22Rv1 (cell line): ENCODE measurements around the gene SLC2A5.

Source experiments
- H3K27ac ChIP-seq: fragments of 450-650 bp; 2 replicates; pipeline ENCODE4 v1.5.1; 2017
- CTCF ChIP-seq: fragments of 450-650 bp; IDR thresholded peaks from 2 replicates; pipeline ENCODE4 v1.5.1; 2017; ENCODE audit warnings: mild to moderate bottlenecking
- ZFX ChIP-seq: fragments of 450-650 bp; IDR thresholded peaks from 2 replicates; pipeline ENCODE4 v1.6.1; 2017; ENCODE audit warnings: antibody characterized with exemption, borderline replicate concordance

The SLC2A5 gene

GRCh38 chr1:9066945-9067807, 2.3 kb downstream of the SLC2A5 start:
- H3K27ac ChIP-seq: no peak overlapping the region
- no peak for TF ChIP-seq ZFX
- TF ChIP-seq CTCF: no peak

DNA sequence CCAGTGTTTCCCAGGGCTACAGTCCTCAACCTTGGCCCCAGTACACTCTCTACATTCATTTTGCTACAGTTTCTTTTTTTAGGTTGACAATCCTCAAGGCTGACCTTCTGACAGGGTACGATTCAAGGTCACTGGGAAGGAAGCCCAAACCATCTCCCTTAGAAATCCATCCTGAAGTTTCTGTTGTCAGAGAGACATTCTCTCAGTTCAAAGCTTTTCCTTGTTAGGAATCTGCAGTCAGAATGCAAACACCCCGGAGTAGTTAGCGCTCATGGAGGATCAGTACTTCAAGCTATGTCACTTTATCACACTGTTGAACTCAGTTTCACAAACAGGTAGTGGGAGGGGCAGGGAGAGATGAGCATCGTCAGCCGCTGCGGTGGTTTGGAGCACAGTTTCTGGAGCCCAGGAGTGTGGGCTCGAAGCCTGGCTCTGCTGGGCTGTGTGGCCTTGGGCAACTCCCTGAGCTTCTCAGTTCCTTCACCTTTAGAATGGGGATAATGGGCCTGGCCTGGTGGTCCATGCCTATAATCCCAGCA, 4.2 kb downstream of the SLC2A5 start:
- H3K27ac ChIP-seq: no peak overlapping the region
- TF ChIP-seq CTCF: no peak
- TF ChIP-seq ZFX: no peak

- no peak for TF ChIP-seq ZFX
- no peak for TF ChIP-seq CTCF
These were observed 6.6 kb downstream of the SLC2A5 start for GRCh38 chr1:9062846-9063245.

DNA sequence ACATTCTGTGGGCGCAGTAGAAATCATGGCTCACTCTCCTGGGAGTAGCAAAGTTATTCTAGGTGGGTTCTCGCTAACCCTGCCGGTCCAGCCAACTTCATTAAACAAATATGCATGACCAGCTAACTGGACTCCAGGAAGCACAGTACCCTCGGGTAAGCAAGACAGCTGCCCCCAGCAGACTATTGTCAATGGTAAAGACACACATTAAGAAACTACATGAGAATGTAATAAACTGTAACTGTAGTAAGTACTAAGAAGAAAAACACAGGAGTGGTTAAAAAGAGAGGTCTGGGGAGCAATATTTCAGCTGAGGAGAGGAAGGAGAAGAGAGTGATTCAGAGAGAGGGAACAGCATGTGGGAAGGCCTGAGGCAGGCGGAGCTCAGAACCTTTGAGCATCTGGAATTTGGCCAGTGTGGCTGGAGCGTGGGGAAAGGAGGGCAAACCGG, 7.4 kb downstream of the SLC2A5 start:
- no peak overlapping the region for H3K27ac ChIP-seq
- TF ChIP-seq CTCF: no peak
- TF ChIP-seq ZFX: no peak

More at GRCh38 chr1:9062846-9063245, 6.6 kb downstream of the SLC2A5 start:
- H3K27ac ChIP-seq: no peak overlapping the region

- TF ChIP-seq ZFX: no peak
- no peak for TF ChIP-seq CTCF
- H3K27ac ChIP-seq: no peak overlapping the region
These were observed 8.0 kb downstream of the SLC2A5 start for GRCh38 chr1:9061252-9061960.

- TF ChIP-seq CTCF: no peak
- no peak for TF ChIP-seq ZFX
- H3K27ac ChIP-seq: no peak overlapping the region
These were observed 9.3 kb downstream of the SLC2A5 start for GRCh38 chr1:9059891-9060744.
